Tibial nerve (tissue), 4 donors: ENCODE measurements around the gene ADGRF5.

Experiments
- EP300 ChIP-seq, 2 donors: sonication (generic); formaldehyde crosslinking; IDR thresholded peaks; one replicate each; pipeline ENCODE4 v1.6.1; 2017; ENCODE audit warnings: antibody characterized with exemption in 2 of 2, mild to moderate bottlenecking in 1 of 2
- POLR2A ChIP-seq, 2 donors: fragments of 450-650 bp; IDR thresholded peaks; one replicate each; pipeline ENCODE4 v1.6.1; 2017; ENCODE audit warnings: antibody characterized with exemption in 2 of 2, mild to moderate bottlenecking in 2 of 2, moderate library complexity in 2 of 2
- TF ChIP-seq, protein P1 (sequence below), 5 experiments: fragments of 200-600 bp in 3 of 5; fragments of 450-650 bp in 2 of 5; sonication (generic) in 3 of 5; IDR thresholded peaks; one replicate each; pipeline ENCODE4 v1.5.1; 2016 to 2019; ENCODE audit warnings: antibody characterized with exemption in 5 of 5, mild to moderate bottlenecking in 3 of 5, moderate library complexity in 2 of 5

DNA sequence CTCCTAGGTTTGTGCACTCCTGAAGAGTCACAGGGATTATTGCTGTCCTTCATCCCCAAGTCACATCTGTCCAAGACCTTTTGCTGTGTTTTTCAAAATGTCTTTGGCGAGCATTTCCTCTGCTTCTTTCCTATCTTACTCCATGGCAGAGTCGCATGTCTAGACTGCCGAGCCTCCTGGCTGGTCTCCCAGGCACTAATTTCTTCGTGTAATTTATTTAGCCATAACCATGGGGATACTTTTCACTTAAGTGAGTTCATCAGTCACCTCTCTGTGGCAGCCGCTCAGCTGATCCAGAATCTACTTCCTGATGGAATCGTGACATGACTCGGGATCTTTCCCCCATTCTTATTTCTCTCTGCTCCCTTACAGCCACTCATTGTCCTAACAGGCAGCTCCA lies 25.8 kb downstream of the ADGRF5 start:
- TF ChIP-seq POLR2A (IDR thresholded peaks at IDR 0.05) (no peak), EP300 (IDR thresholded peaks at IDR 0.05) (no peak)
- TF ChIP-seq, protein P1, sequence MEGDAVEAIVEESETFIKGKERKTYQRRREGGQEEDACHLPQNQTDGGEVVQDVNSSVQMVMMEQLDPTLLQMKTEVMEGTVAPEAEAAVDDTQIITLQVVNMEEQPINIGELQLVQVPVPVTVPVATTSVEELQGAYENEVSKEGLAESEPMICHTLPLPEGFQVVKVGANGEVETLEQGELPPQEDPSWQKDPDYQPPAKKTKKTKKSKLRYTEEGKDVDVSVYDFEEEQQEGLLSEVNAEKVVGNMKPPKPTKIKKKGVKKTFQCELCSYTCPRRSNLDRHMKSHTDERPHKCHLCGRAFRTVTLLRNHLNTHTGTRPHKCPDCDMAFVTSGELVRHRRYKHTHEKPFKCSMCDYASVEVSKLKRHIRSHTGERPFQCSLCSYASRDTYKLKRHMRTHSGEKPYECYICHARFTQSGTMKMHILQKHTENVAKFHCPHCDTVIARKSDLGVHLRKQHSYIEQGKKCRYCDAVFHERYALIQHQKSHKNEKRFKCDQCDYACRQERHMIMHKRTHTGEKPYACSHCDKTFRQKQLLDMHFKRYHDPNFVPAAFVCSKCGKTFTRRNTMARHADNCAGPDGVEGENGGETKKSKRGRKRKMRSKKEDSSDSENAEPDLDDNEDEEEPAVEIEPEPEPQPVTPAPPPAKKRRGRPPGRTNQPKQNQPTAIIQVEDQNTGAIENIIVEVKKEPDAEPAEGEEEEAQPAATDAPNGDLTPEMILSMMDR (IDR thresholded peaks at IDR 0.05), result no peak
